LNCAP (cell line): ENCODE measurements around the gene FOXP1.

ENCODE experiments used
- CTCF ChIP-seq: fragments of 450-650 bp; IDR thresholded peaks from 2 replicates; pipeline ENCODE4 v1.5.1; 2017; ENCODE audit warnings: mild to moderate bottlenecking

The FOXP1 gene

GRCh38 chr3:71163198-71163918 lies 420.2 kb downstream of the FOXP1 start:
- no peak for TF ChIP-seq CTCF

GRCh38 chr3:71162221-71162620 lies 421.3 kb downstream of the FOXP1 start:
- no peak; the same call in 1 of the 2 replicates for TF ChIP-seq CTCF

GRCh38 chr3:71160785-71161546 lies 422.6 kb downstream of the FOXP1 start:
- no peak for TF ChIP-seq CTCF

GRCh38 chr3:71156062-71156665 lies 427.4 kb downstream of the FOXP1 start:
- no peak for TF ChIP-seq CTCF

GRCh38 chr3:71154846-71155245 lies 428.7 kb downstream of the FOXP1 start:
- TF ChIP-seq CTCF = no peak

- no peak for TF ChIP-seq CTCF
These were observed 429.8 kb downstream of the FOXP1 start for GRCh38 chr3:71153713-71154112.

GRCh38 chr3:71152892-71153265 lies 430.6 kb downstream of the FOXP1 start:
- TF ChIP-seq CTCF = no peak
